Tibial nerve (tissue), 4 donors: ENCODE measurements around the gene PPP1R11. TPM values are rescaled to one million over a fixed set of nuclear protein-coding genes. Genes with fewer than 3 reads are reported as not detected.
A peak's percentile ranks its signal among the peaks of the same experiment; 100 is the strongest.
"Not testable (repeated sequence)": the region's sequence is repeated elsewhere in the genome, so short reads cannot be mapped to it uniquely, and the experiment has no call there.

ENCODE experiments used
- DNase-seq, 2 donors: peaks; one replicate each; pipeline ENCODE4 v3.0.0-alpha.2; 2019; ENCODE audit warnings: low spot score in 2 of 2
- H3K27ac ChIP-seq, 4 donors: fragments of 200-600 bp; sonication (generic) in 3 of 4; one replicate each; pipeline ENCODE4 v1.5.1; 2017 to 2019; ENCODE audit warnings: mild to moderate bottlenecking in 1 of 4
- H3K27me3 ChIP-seq, 2 donors: fragments of 200-600 bp; sonication (generic) in 1 of 2; one replicate each; pipeline versions ENCODE4 v1.5.1 to v1.6.0; 2017 to 2019
- H3K36me3 ChIP-seq, 3 donors: fragments of 200-600 bp; sonication (generic); one replicate each; pipeline ENCODE4 v1.5.1; 2018 to 2019
- H3K4me1 ChIP-seq, 4 donors: fragments of 200-600 bp; sonication (generic) in 3 of 4; one replicate each; pipeline ENCODE4 v1.5.1; 2017 to 2019
- H3K4me3 ChIP-seq, 4 donors: fragments of 200-600 bp; sonication (generic) in 3 of 4; one replicate each; pipeline ENCODE4 v1.5.1; 2017 to 2019; ENCODE audit warnings: mild to moderate bottlenecking in 1 of 4, moderate library complexity in 1 of 4
- H3K9me3 ChIP-seq, 4 donors: fragments of 200-600 bp; sonication (generic) in 3 of 4; one replicate each; pipeline ENCODE4 v1.5.1; 2017 to 2019
- CTCF ChIP-seq, 5 experiments: fragments of 200-600 bp in 3 of 5; fragments of 450-650 bp in 2 of 5; sonication (generic) in 3 of 5; IDR thresholded peaks; one replicate each; pipeline ENCODE4 v1.5.1; 2016 to 2019; ENCODE audit warnings: antibody characterized with exemption in 5 of 5, mild to moderate bottlenecking in 3 of 5, moderate library complexity in 2 of 5
- EP300 ChIP-seq, 2 donors: sonication (generic); formaldehyde crosslinking; IDR thresholded peaks; one replicate each; pipeline ENCODE4 v1.6.1; 2017; ENCODE audit warnings: antibody characterized with exemption in 2 of 2, mild to moderate bottlenecking in 1 of 2
- POLR2A ChIP-seq, 2 donors: fragments of 450-650 bp; IDR thresholded peaks; one replicate each; pipeline ENCODE4 v1.6.1; 2017; ENCODE audit warnings: antibody characterized with exemption in 2 of 2, mild to moderate bottlenecking in 2 of 2, moderate library complexity in 2 of 2
- WGBS, 2 donors: methylation state at CpG; one replicate each; pipeline ENCODE4 v1.1.5; 2018; 5-methylcytosine and 5-hydroxymethylcytosine counted together
- small RNA-seq: library from RNA; depleted of rRNA; stranded (forward); fragments of <200 nt; gene quantifications from one replicate; pipeline ENCODE3, GENCODE V24; 2016
- total RNA-seq, 4 donors: library from RNA; depleted of rRNA; stranded (reverse); fragments of >200 nt; gene quantifications; one replicate each; pipeline ENCODE4 v1.1.0, GENCODE V29; 2016

PPP1R11 gene
- total RNA-seq, 4 donors from 2014 or later = 28.2 to 39.8 (median 34.2) TPM

GRCh38 chr6:30113841-30114240 lies 46.8 kb downstream of the PPP1R11 start:
- Histone ChIP-seq H3K9me3 (no peaks in the 10 kb centered on the region), H3K36me3 (no peaks in the 10 kb centered on the region), H3K4me3 (no peak overlapping the region), H3K27me3 (peaks cover 0 to 73% of the 10 kb centered on the region in 2 donors), H3K4me1 (no peaks in the 10 kb centered on the region), H3K27ac (no peak overlapping the region)
- TF ChIP-seq CTCF (IDR thresholded peaks at IDR 0.05) (no peak), POLR2A (IDR thresholded peaks at IDR 0.05) (no peak), EP300 (IDR thresholded peaks at IDR 0.05) (no peak)
- 69 to 77% methylated on average over 1 of the region's 1 CpG for WGBS, 2 donors
- DNase-seq = no peak

- TF ChIP-seq CTCF (IDR thresholded peaks at IDR 0.05) (peak in 1 of 5 experiments; percentile 8), POLR2A (IDR thresholded peaks at IDR 0.05) (no peak), EP300 (IDR thresholded peaks at IDR 0.05) (no peak)
- Histone ChIP-seq H3K27ac (no peak overlapping the region), H3K27me3 (peaks cover 0 to 56% of the 10 kb centered on the region in 2 donors), H3K4me1 (no peaks in the 10 kb centered on the region), H3K36me3 (no peaks in the 10 kb centered on the region), H3K4me3 (no peak overlapping the region), H3K9me3 (no peaks in the 10 kb centered on the region)
- no peak for DNase-seq
- 72 to 76% methylated on average over 6 of the region's 6 CpGs for WGBS, 2 donors
Measured at GRCh38 chr6:30116724-30117123, 49.7 kb downstream of the PPP1R11 start.

- not testable (repeated sequence) for H3K9me3 ChIP-seq
Measured at GRCh38 chr6:30118691-30119090, 51.7 kb downstream of the PPP1R11 start.

More at GRCh38 chr6:30118691-30119090, 51.7 kb downstream of the PPP1R11 start:
- H3K27ac ChIP-seq, H3K36me3 ChIP-seq, H3K4me1 ChIP-seq, H3K4me3 ChIP-seq, DNase-seq: not testable (repeated sequence)
- H3K27me3 ChIP-seq = peaks cover 0 to 55% of the 10 kb centered on the region in 2 donors
- WGBS, 2 donors = 89 to 91% methylated on average over 5 of the region's 5 CpGs

Small RNAs within 50 kb of the gene (small RNA-seq; reads per million reads assigned to genes)
- gene RF02218 (not detected), gene RF02219 (not detected), gene RF02220 (not detected)

Other genes with a start within 250 kb of the PPP1R11 start
- not detected for gene HLA-G, start 239.4 kb upstream of the PPP1R11 start, total RNA-seq
- 100 to 1,000 TPM; 219 to 566 (median 521) TPM for gene HLA-A, start 124.7 kb upstream of the PPP1R11 start, total RNA-seq
- 10 to 100 TPM; 22.4 to 30.6 (median 24.8) TPM for gene POLR1H, start 5.9 kb upstream of the PPP1R11 start, total RNA-seq
- gene RNF39, start 8.6 kb downstream of the PPP1R11 start, total RNA-seq = under 1 TPM in 1 of 4 donors, not detected in 3; 0.42 TPM
- not detected for gene TRIM31, start 45.9 kb downstream of the PPP1R11 start, total RNA-seq
- not detected for gene TRIM40, start 68.9 kb downstream of the PPP1R11 start, total RNA-seq
- gene TRIM10, start 94.0 kb downstream of the PPP1R11 start, total RNA-seq = not detected
- gene TRIM15, start 96.3 kb downstream of the PPP1R11 start, total RNA-seq = not detected
- gene TRIM26, start 146.2 kb downstream of the PPP1R11 start, total RNA-seq = 10 to 100 TPM; 26.9 to 46.8 (median 37.6) TPM